Measurements from ENCODE around the gene THRA.
A peak's percentile ranks its signal among the peaks of the same experiment; 100 is the strongest.

The THRA gene

GRCh38 chr17:40062329-40063186 is at the start of gene THRA:
TSS of gene THRA (plus strand) at chr17:40062965. CDS start at chr17:40074489, 11,524 bp downstream.
- DNase-seq = peak in 1 of 2 experiments; percentile 28

- no peak for DNase-seq
These were observed 48.3 kb upstream of the THRA start for GRCh38 chr17:40014375-40014980.

- DNase-seq = no peak
These were observed 47.5 kb upstream of the THRA start, which contains the start of gene CSF3 for GRCh38 chr17:40015005-40015997. TSS of gene CSF3 (plus strand) at chr17:40015440. CDS start at chr17:40015475, 35 bp downstream.

GRCh38 chr17:40015998-40016985 is 46.5 kb upstream of the THRA start:
- no peak for DNase-seq

- no peak for DNase-seq
These were observed 45.2 kb upstream of the THRA start for GRCh38 chr17:40017422-40018080.

- DNase-seq = no peak
These were observed 44.3 kb upstream of the THRA start for GRCh38 chr17:40018211-40019121.

GRCh38 chr17:40019140-40019991 is 43.4 kb upstream of the THRA start:
- no peak for DNase-seq

- no peak for DNase-seq
These were observed 42.6 kb upstream of the THRA start for GRCh38 chr17:40020146-40020545.

- DNase-seq = peak; percentile 67 to 75
These were observed 41.3 kb upstream of the THRA start for GRCh38 chr17:40021451-40021971.

- no peak for DNase-seq
These were observed 40.3 kb upstream of the THRA start for GRCh38 chr17:40022497-40022896.

- no peak for DNase-seq
These were observed 39.7 kb upstream of the THRA start for GRCh38 chr17:40022961-40023541.

GRCh38 chr17:40023590-40024292 is 39.0 kb upstream of the THRA start:
- no peak for DNase-seq

GRCh38 chr17:40024901-40025300 is 37.9 kb upstream of the THRA start:
- no peak for DNase-seq

- no peak for DNase-seq
These were observed 37.2 kb upstream of the THRA start for GRCh38 chr17:40025559-40025958.

GRCh38 chr17:40025991-40026815 is 36.6 kb upstream of the THRA start:
- no peak for DNase-seq

GRCh38 chr17:40026816-40027613 is 35.8 kb upstream of the THRA start:
- DNase-seq = peak in 1 of 2 experiments; percentile 67
